Karpas-422 (cell line): Measurements from ENCODE around the gene MFSD6L. TPM values are rescaled to one million over a fixed set of nuclear protein-coding genes. Genes with fewer than 3 reads are reported as not detected.

Experiments
- DNase-seq: peaks from one replicate; pipeline ENCODE4 v3.0.0-alpha.2; 2015
- H2AFZ ChIP-seq: fragments of 200-600 bp; sonication (generic); 2 replicates; pipeline ENCODE4 v1.6.1; 2014; ENCODE audit warnings: antibody characterized with exemption, low read length, mixed read lengths
- H3K27ac ChIP-seq: fragments of 200-600 bp; sonication (generic); 2 replicates; pipeline ENCODE4 v1.5.1; 2014; ENCODE audit warnings: mild to moderate bottlenecking, low read length, moderate library complexity
- H3K27me3 ChIP-seq: fragments of 200-600 bp; sonication (generic); 2 replicates; pipeline ENCODE4 v1.6.1; 2014; ENCODE audit warnings: low read length, mixed read lengths
- H3K36me3 ChIP-seq: fragments of 200-600 bp; sonication (generic); 2 replicates; pipeline ENCODE4 v1.6.1; 2014; ENCODE audit warnings: low read length, mixed read lengths; ENCODE audit not compliant: insufficient read depth
- H3K4me1 ChIP-seq: fragments of 200-600 bp; sonication (generic); 2 replicates; pipeline ENCODE4 v1.6.1; 2014; ENCODE audit warnings: mild to moderate bottlenecking, low read length, mixed read lengths
- H3K4me2 ChIP-seq: fragments of 200-600 bp; sonication (generic); 2 replicates; pipeline ENCODE4 v1.6.1; 2014; ENCODE audit warnings: low read length, low read depth, mild to moderate bottlenecking; ENCODE audit not compliant: poor library complexity, severe bottlenecking
- H3K4me3 ChIP-seq: fragments of 200-600 bp; sonication (generic); 2 replicates; pipeline ENCODE4 v1.5.1; 2014; ENCODE audit warnings: mild to moderate bottlenecking, antibody characterized with exemption, low read length, mixed read lengths
- H3K79me2 ChIP-seq: fragments of 200-600 bp; sonication (generic); 2 replicates; pipeline ENCODE4 v1.6.1; 2014; ENCODE audit warnings: mild to moderate bottlenecking, low read length, mixed read lengths
- H3K9ac ChIP-seq: fragments of 200-600 bp; sonication (generic); 2 replicates; pipeline ENCODE4 v1.6.0; 2014; ENCODE audit warnings: low read length
- H3K9me2 ChIP-seq: fragments of 200-600 bp; sonication (generic), shearing (Covaris generic); replicated peaks from 2 replicates; pipeline ENCODE4 v1.6.0; 2014; ENCODE audit warnings: mild to moderate bottlenecking, low read length, moderate library complexity; ENCODE audit not compliant: insufficient read depth
- H3K9me3 ChIP-seq: fragments of 300-700, 200-600 bp; sonication (generic); 2 replicates; pipeline ENCODE4 v1.6.1; 2014; ENCODE audit warnings: low read length, mixed read lengths
- H4K20me1 ChIP-seq: fragments of 200-600 bp; sonication (generic); 2 replicates; pipeline ENCODE4 v1.6.1; 2014; ENCODE audit warnings: mild to moderate bottlenecking, antibody characterized with exemption, low read length, low read depth; ENCODE audit not compliant: insufficient read depth
- total RNA-seq: library from RNA; depleted of rRNA; stranded (reverse); fragments of >200 nt; shearing (Covaris generic); gene quantifications from 2 replicates; pipeline ENCODE4 v1.2.3, GENCODE V29; 2014; ENCODE audit warnings: low replicate concordance

Gene MFSD6L
- total RNA-seq, 1 experiment from 2014 or later, result not detected

- no peak overlapping the region for H2AFZ ChIP-seq
- no peaks in the 10 kb centered on the region for H3K4me1 ChIP-seq
- H3K4me2 ChIP-seq, result no peak overlapping the region
- no peak overlapping the region for H3K4me3 ChIP-seq
- no peaks in the 10 kb centered on the region for H3K9me3 ChIP-seq
- no peaks in the 10 kb centered on the region for H4K20me1 ChIP-seq
- H3K9ac ChIP-seq, result no peak overlapping the region
- no peaks in the 10 kb centered on the region for H3K9me2 ChIP-seq
- H3K36me3 ChIP-seq, result no peaks in the 10 kb centered on the region
- no peaks in the 10 kb centered on the region for H3K79me2 ChIP-seq
- DNase-seq, result no peak
- H3K27ac ChIP-seq, result no peak overlapping the region
- no peaks in the 10 kb centered on the region for H3K27me3 ChIP-seq
These were observed 39.5 kb upstream of the MFSD6L start for GRCh38 chr17:8838551-8839095.

- no peak for DNase-seq
- no peaks in the 10 kb centered on the region for H4K20me1 ChIP-seq
- H3K36me3 ChIP-seq, result no peaks in the 10 kb centered on the region
These were observed 38.5 kb upstream of the MFSD6L start for GRCh38 chr17:8837563-8838075.

GRCh38 chr17:8836821-8837562, 37.8 kb upstream of the MFSD6L start:
- H3K79me2 ChIP-seq, result no peaks in the 10 kb centered on the region
- H3K27ac ChIP-seq, result no peak overlapping the region
- no peaks in the 10 kb centered on the region for H4K20me1 ChIP-seq
- no peaks in the 10 kb centered on the region for H3K9me3 ChIP-seq
- H3K9me2 ChIP-seq, result no peaks in the 10 kb centered on the region
- no peak for DNase-seq
- H3K27me3 ChIP-seq, result no peaks in the 10 kb centered on the region
- no peaks in the 10 kb centered on the region for H3K4me1 ChIP-seq
- H3K4me2 ChIP-seq, result no peak overlapping the region
- no peak overlapping the region for H3K4me3 ChIP-seq
- no peak overlapping the region for H3K9ac ChIP-seq
- no peak overlapping the region for H2AFZ ChIP-seq
- no peaks in the 10 kb centered on the region for H3K36me3 ChIP-seq

More at GRCh38 chr17:8837563-8838075, 38.5 kb upstream of the MFSD6L start:
- no peaks in the 10 kb centered on the region for H3K9me3 ChIP-seq
- H3K9ac ChIP-seq, result no peak overlapping the region
- no peak overlapping the region for H3K4me3 ChIP-seq
- H3K27ac ChIP-seq, result no peak overlapping the region
- no peaks in the 10 kb centered on the region for H3K79me2 ChIP-seq
- no peaks in the 10 kb centered on the region for H3K9me2 ChIP-seq
- no peak overlapping the region for H2AFZ ChIP-seq
- no peaks in the 10 kb centered on the region for H3K4me1 ChIP-seq
- no peak overlapping the region for H3K4me2 ChIP-seq
- H3K27me3 ChIP-seq, result no peaks in the 10 kb centered on the region

DNA sequence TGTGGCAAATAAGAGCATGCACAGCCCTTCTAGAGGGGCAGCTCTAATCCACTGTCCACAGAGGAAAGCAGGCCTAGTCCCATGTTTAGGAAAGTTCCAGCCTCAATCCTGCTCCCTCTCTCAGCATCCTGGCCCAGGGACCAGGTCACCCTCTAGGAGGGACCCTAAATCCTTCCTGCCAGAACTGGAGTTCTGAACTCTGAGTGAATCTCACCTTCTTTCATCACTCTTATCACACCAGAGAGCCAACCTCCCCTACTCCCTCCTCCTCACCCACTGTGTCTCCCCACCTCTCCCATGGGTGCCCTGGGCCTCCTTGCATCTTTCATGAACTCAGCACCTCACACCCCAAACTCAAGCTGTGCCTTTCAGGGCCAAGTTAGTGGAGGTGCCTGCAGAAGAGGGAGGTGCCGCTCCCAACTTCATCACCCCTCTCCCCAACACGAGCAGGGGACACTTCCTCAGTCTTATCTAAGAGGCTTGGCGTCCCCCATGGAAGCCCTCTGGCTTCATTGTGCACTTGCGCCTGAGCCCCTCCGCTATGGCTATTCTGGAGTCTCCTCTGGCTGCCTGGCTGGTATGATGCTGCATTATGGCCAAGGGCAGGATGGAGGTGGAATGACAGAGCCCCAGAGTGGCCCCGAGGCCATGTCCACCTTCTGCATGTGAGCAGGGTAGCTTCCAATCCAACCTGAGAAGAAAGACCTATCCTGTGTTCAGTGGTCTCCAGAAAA, 36.6 kb upstream of the MFSD6L start:
- Histone ChIP-seq H3K36me3 (no peaks in the 10 kb centered on the region), H3K4me3 (no peak overlapping the region), H4K20me1 (no peaks in the 10 kb centered on the region), H3K9me2 (no peaks in the 10 kb centered on the region), H3K9me3 (no peaks in the 10 kb centered on the region), H3K9ac (no peak overlapping the region), H3K79me2 (no peaks in the 10 kb centered on the region), H3K4me1 (no peaks in the 10 kb centered on the region), H2AFZ (no peak overlapping the region), H3K4me2 (no peak overlapping the region), H3K27ac (no peak overlapping the region), H3K27me3 (no peaks in the 10 kb centered on the region)
- DNase-seq, result no peak

DNA sequence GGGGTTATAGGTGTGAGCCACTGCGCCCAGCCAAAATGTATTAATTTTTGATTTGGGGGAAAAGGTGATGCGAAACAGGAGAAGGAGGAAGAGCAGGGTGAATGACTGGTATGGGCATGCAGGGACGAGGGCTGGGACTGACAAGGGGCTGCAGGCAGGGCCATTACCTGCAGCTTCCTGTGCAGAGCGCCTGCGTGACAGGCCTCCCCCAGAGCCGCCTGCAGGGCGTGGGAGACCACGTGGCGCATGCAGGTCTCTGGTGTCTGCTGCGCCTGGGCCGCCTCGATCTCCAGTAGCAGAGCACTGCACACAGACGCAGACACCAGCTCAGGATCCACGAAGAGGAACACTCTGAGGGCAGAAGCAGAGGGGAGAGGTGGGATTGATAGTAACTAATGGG, 35.9 kb upstream of the MFSD6L start:
- H3K36me3 ChIP-seq, result no peaks in the 10 kb centered on the region
- H2AFZ ChIP-seq, result no peak overlapping the region
- no peaks in the 10 kb centered on the region for H4K20me1 ChIP-seq
- no peak for DNase-seq
- no peaks in the 10 kb centered on the region for H3K9me2 ChIP-seq
- H3K9ac ChIP-seq, result no peak overlapping the region
- no peaks in the 10 kb centered on the region for H3K9me3 ChIP-seq
- H3K27ac ChIP-seq, result no peak overlapping the region
- no peak overlapping the region for H3K4me3 ChIP-seq
- no peaks in the 10 kb centered on the region for H3K79me2 ChIP-seq
- H3K4me2 ChIP-seq, result no peak overlapping the region
- no peaks in the 10 kb centered on the region for H3K27me3 ChIP-seq
- no peaks in the 10 kb centered on the region for H3K4me1 ChIP-seq

DNA sequence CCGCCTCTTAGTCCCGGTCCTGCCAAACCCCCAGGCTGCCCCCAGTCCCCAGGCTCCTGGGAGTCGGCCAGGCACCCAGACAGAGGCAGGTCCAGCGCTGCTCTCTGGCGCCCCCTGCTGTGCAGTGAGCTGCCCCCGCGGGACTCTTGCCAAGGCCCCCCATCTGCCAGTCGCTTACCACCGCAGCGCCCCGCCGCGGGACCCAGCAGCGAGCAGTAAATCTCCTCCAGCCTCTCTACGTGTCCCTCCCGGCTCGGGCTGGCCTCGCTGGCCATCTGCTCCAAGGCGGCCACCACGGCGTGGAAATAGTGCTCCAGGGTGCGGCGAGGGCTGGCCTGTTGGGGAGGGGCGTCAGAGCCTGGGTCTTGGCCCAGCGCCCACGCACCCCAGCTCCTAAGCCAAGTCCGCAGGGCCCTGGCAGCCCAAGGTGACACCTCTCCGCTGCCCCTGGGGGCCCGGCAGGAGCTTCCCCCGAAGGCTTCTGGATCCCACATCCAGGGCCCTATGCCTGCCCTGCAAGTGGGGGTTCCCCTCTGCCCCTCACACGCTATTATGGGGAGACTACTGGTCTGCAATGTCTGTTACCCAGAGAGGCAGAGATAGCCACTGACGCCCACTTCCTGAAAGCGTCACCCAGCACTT, 33.7 kb upstream of the MFSD6L start:
- DNase-seq, result peak; percentile 61
- H3K4me3 ChIP-seq, result no peak overlapping the region
- no peak overlapping the region for H3K27ac ChIP-seq
- H3K4me1 ChIP-seq, result no peaks in the 10 kb centered on the region
- H2AFZ ChIP-seq, result no peak overlapping the region
- H3K9me2 ChIP-seq, result no peaks in the 10 kb centered on the region
- H3K79me2 ChIP-seq, result no peaks in the 10 kb centered on the region
- H3K36me3 ChIP-seq, result no peaks in the 10 kb centered on the region
- no peaks in the 10 kb centered on the region for H3K27me3 ChIP-seq
- H3K9ac ChIP-seq, result no peak overlapping the region
- H4K20me1 ChIP-seq, result no peaks in the 10 kb centered on the region
- H3K9me3 ChIP-seq, result no peaks in the 10 kb centered on the region
- no peak overlapping the region for H3K4me2 ChIP-seq

- Histone ChIP-seq H3K9ac (no peak overlapping the region), H3K27me3 (no peaks in the 10 kb centered on the region), H3K4me2 (no peak overlapping the region), H3K9me2 (no peaks in the 10 kb centered on the region), H3K4me1 (no peaks in the 10 kb centered on the region), H3K36me3 (no peaks in the 10 kb centered on the region), H3K9me3 (no peaks in the 10 kb centered on the region), H3K4me3 (no peak overlapping the region), H4K20me1 (no peaks in the 10 kb centered on the region), H3K27ac (no peak overlapping the region), H3K79me2 (no peaks in the 10 kb centered on the region), H2AFZ (no peak overlapping the region)
- no peak for DNase-seq
These were observed 32.2 kb upstream of the MFSD6L start for GRCh38 chr17:8831234-8831849.
